Epithelial cell of alveolus of lung (primary cell): ENCODE data around the gene RPS21. TPM values are rescaled to one million over a fixed set of nuclear protein-coding genes. Genes with fewer than 3 reads are reported as not detected.

Source experiments
- total RNA-seq: library from RNA; depleted of rRNA; stranded (reverse); fragments of >200 nt; gene quantifications from 2 replicates; pipeline ENCODE4 v1.2.1, GENCODE V29; 2015

RPS21 gene
- total RNA-seq = 1,933 and 5,001 TPM in 2 replicates

GRCh38 chr20:62386383-62387218 lies at the start of gene RPS21:
RPS21 (plus strand) TSS chr20:62387103; CDS start chr20:62387339, 236 bp downstream.

GRCh38 chr20:62367136-62367632 lies 19.7 kb upstream of the RPS21 start, which contains the start of gene LAMA5:
LAMA5 (minus strand) TSS chr20:62367312; CDS start chr20:62367245, 67 bp downstream.

GRCh38 chr20:62407221-62407992 lies 20.5 kb downstream of the RPS21 start, which contains the start of gene CABLES2:
CABLES2 (minus strand) TSS chr20:62407285; CDS start chr20:62407276, 9 bp downstream.

GRCh38 chr20:62427172-62428001 lies 40.5 kb downstream of the RPS21 start, which contains the start of gene RBBP8NL:
RBBP8NL (minus strand) TSS chr20:62427539; CDS start chr20:62419647, 7,892 bp downstream.

Other genes with a start within 250 kb of the RPS21 start
- gene PSMA7, start 243.7 kb upstream of the RPS21 start, total RNA-seq = 315 and 482 TPM in 2 replicates
- gene SS18L1, start 243.3 kb upstream of the RPS21 start, total RNA-seq = 4.8 and 11.9 TPM in 2 replicates
- 16.2 and 40.8 TPM in 2 replicates for gene MTG2, start 204.1 kb upstream of the RPS21 start, total RNA-seq
- not detected in 2 replicates for gene HRH3, start 166.8 kb upstream of the RPS21 start, total RNA-seq
- 14.1 and 16.3 TPM in 2 replicates for gene OSBPL2, start 148.6 kb upstream of the RPS21 start, total RNA-seq
- 119 and 169 TPM in 2 replicates for gene ADRM1, start 84.1 kb upstream of the RPS21 start, total RNA-seq
- 36.6 and 74.3 TPM in 2 replicates for gene LAMA5, start 19.8 kb upstream of the RPS21 start, total RNA-seq
- gene CABLES2, start 20.2 kb downstream of the RPS21 start, total RNA-seq = 3.0 and 3.7 TPM in 2 replicates
- gene RBBP8NL, start 40.4 kb downstream of the RPS21 start, total RNA-seq = under 0.01 TPM in 1 of 2 replicates, not detected in the other
- 0.32 TPM in 1 of 2 replicates, not detected in the other for gene GATA5, start 88.9 kb downstream of the RPS21 start, total RNA-seq